MG63 (cell line): ENCODE measurements around the gene ACAN. TPM values are rescaled to one million over a fixed set of nuclear protein-coding genes. Genes with fewer than 3 reads are reported as not detected.

Experiments used
- DNase-seq: peaks from one replicate; pipeline ENCODE4 v3.0.0-alpha.2; 2020
- H3K27me3 ChIP-seq: fragments of 250-450 bp; sonication (Bioruptor Pico); 2 replicates; pipeline ENCODE4 v1.5.1; 2020; ENCODE audit warnings: mild to moderate bottlenecking, moderate library complexity
- H3K36me3 ChIP-seq: fragments of 250-450 bp; sonication (Bioruptor Pico); 2 replicates; pipeline ENCODE4 v1.5.1; 2020; ENCODE audit warnings: mild to moderate bottlenecking, moderate library complexity
- H3K4me3 ChIP-seq: fragments of 250-450 bp; sonication (Bioruptor Pico); 2 replicates; pipeline ENCODE4 v1.5.1; 2020; ENCODE audit warnings: mild to moderate bottlenecking, moderate library complexity
- H3K9me3 ChIP-seq: fragments of 250-450 bp; sonication (Bioruptor Pico); 2 replicates; pipeline ENCODE4 v1.5.1; 2020; ENCODE audit warnings: mild to moderate bottlenecking, moderate library complexity
- total RNA-seq: library from RNA; depleted of rRNA; stranded (reverse); fragments of >200 nt; shearing (Covaris generic); gene quantifications from 2 replicates; pipeline ENCODE4 v1.2.3, GENCODE V29; 2014; ENCODE audit warnings: low replicate concordance

The ACAN gene
- total RNA-seq, 1 experiment from 2014 or later: 0.16 TPM

DNA sequence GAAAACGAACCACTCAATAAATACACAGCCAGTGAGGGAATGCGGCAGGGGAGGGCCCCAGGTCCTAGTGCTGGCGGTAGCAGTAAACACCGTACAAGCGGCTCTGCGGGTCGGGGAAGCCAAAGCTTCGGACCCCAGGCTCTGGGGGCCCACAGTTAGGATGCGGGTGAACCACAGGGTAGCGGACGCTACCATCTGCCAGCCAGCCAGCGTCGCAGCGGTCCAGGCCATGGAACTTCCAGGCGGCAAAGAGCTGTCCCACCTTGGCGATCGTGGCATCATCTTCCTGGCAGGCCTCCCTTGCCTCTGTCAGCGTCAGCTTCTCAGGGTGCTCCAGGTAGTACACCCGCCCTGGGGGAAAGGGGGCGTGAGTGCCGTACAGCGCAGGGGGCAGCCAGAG lies 74.7 kb downstream of the ACAN start:
- Histone ChIP-seq H3K9me3 (no peaks in the 10 kb centered on the region), H3K36me3 (no peaks in the 10 kb centered on the region)
- DNase-seq: no peak

DNA sequence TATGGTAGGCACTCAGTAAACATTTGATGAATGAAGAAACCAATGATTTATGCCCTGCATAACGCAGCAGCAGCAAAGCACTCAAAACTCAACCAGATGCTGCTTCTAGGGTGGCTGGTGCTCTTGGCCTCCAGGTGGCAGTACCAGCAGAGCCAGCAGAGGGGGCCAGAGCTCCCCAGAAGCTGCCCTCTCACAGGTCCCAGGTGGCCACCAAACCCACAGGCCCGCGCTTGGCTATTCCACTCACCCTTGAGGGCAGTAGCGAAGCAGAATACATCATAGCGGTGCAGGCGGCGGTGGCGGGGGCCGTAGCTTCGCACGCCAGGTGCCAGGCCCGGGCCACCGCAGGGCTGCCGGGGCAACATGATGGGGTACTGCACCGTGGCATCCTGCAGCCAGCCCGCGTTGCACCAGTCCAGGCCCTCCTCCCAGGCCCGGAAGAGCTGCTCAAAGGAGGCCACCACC lies 75.5 kb downstream of the ACAN start:
- Histone ChIP-seq H3K36me3 (no peaks in the 10 kb centered on the region), H3K9me3 (no peaks in the 10 kb centered on the region)
- DNase-seq: peak; percentile 64

More for the DNA sequence above, 74.7 kb downstream of the ACAN start:
- H3K4me3 ChIP-seq: no peak overlapping the region
- no peaks in the 10 kb centered on the region for H3K27me3 ChIP-seq

DNA sequence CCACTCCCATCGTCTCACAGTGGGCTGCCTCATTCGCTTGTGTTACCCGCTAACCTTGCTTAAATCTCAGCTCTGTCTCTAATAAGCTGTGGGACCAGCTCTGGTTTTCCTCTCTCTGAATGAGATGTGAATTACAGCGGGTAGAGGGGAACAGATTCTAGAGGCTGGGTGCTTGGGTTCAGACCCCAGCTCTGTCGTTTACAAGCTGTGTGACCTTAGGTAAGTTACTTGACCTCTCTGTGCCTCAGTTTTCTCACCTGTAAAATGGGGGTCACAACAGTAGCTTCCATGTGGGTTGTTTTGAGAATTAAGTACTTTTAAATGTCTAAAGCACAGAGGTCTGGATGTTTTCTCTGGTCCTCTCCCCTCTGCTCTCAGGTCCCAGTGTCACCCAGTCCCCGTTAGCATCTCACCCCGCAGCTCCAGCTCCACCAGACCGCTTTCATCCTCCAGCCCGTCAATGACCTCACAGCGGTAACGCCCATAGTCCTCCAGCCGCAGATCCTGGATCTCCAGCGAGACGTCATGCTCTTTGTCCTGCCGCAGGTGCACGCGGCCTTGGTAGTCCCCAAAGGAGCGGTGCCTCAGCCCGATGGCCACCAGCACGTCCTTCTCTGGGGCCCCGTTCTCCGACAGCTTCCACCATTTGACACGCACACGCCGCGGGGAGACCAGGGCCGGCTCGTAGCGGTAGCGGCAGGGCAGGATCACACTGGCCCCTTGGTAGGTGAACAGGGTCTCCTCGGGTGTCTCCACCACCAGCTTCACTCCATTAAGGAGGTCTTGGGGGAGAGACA lies 77.9 kb downstream of the ACAN start:
- DNase-seq: no peak

More for the DNA sequence above, 75.5 kb downstream of the ACAN start:
- Histone ChIP-seq H3K4me3 (no peak overlapping the region), H3K27me3 (no peaks in the 10 kb centered on the region)

DNA sequence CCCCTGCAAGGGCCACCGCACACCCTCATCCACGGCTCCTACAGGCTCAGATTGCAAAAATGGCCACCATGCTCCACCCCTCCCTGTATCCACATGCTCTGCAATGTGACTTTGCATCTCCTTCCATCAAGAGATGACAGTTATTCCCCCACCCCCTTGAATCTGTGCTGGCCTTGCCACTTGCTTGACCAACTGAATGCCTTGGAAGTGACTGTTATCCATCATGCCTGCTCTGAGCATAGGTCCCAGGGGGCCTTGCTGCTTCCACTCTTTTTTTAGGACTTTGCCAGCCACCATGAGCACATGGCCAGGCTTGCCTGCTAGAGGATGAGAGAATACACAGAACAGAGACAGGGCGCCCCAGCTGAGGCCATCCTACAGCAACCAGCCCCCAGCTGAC lies 78.5 kb downstream of the ACAN start:
- Histone ChIP-seq H3K9me3 (no peaks in the 10 kb centered on the region), H3K36me3 (no peaks in the 10 kb centered on the region), H3K27me3 (no peaks in the 10 kb centered on the region), H3K4me3 (no peak overlapping the region)
- no peak for DNase-seq

More for the DNA sequence above, 77.9 kb downstream of the ACAN start:
- Histone ChIP-seq H3K9me3 (no peaks in the 10 kb centered on the region), H3K27me3 (no peaks in the 10 kb centered on the region), H3K4me3 (no peak overlapping the region), H3K36me3 (no peaks in the 10 kb centered on the region)

DNA sequence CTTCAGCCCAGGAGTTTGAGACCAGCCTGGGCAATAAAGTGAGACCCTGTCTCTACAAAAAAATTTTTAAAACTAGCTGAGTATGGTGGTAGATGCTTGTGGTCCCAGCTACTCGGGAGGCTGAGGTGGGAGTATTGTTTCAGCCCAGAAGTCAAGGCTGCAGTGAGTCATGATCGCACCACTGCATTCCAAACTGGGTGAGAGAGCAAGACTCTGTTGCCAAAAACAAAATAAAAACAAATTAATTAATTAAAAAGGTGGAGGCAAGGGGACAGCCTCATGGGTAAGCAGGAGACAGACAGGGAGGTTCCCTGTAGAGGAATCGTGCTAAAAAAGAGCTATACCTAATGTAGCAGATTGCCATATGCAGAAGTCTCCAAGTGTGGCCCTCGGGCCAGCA lies 79.5 kb downstream of the ACAN start:
- H3K9me3 ChIP-seq: no peaks in the 10 kb centered on the region

DNA sequence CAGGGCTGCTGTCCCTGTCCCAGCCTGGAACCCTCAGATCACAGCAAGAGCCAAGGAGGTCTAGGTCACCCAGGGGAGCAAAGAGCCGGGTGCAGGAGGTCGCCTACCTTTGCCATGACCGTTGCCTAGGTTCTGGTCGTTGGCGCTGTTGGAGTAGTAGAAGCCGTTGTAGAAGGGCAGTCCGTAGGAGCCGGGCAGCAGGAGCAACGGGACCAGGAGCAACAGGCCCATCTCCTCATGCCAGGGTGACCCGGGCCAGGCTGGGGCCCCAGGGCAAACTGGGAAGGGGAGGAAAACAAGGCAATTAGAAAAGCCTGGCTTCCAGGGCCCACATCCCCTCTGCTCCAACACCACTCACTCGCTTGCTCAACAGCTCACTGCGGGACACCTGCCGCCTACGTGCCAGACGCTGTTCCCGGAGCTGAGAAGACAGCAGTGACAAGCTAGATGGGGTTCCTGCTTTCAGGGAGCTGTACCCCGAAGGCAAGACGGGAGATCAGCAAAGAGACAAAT lies 83.9 kb downstream of the ACAN start:
- Histone ChIP-seq H3K9me3 (no peaks in the 10 kb centered on the region), H3K4me3 (no peak overlapping the region), H3K27me3 (no peaks in the 10 kb centered on the region), H3K36me3 (no peaks in the 10 kb centered on the region)
- DNase-seq: no peak

More for the DNA sequence above, 79.5 kb downstream of the ACAN start:
- Histone ChIP-seq H3K4me3 (no peak overlapping the region), H3K36me3 (no peaks in the 10 kb centered on the region), H3K27me3 (no peaks in the 10 kb centered on the region)
- DNase-seq: peak; percentile 36

DNA sequence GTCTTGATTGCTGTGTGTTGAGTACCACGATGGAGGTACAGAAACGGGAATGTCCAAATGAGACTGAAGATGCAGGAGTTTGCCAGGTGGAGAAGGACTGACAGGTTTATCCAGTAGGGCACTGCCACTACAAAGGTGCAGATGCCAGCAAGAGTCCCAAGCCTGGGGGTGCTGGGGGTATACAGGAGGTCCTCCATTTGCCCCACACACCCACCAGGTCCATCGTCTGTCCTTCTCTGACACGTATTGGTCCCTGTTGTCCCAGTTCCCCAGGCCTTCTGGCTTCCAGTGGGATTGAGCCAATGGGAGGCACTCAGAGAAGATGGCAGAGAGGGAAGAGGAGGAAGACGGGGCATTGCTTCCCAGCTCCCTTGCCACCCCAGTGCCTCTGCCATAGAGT lies 85.5 kb downstream of the ACAN start:
- no peak for DNase-seq
- Histone ChIP-seq H3K27me3 (no peaks in the 10 kb centered on the region), H3K4me3 (no peak overlapping the region), H3K9me3 (no peaks in the 10 kb centered on the region), H3K36me3 (no peaks in the 10 kb centered on the region)

DNA sequence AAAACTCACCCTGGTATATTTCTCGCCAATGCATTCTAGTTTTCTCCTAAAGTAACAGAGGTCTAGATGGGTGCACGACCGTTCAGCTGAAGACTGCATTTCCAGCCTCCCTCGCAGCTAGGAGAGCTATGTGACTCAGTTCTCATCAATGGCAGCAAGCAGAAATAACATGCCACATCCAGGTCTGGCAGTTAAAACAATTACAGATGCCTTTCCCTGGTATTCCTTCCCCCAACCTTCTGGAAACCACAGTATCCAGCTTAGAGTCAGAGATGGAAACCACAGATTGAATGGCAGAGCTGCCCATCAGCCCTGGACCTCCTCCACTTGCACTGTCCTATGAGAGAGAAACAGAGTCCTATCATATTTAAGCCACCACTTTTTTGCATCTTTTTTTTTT lies 87.3 kb downstream of the ACAN start:
- 0 out of 2 replicates have a peak, but pooled peaks cover 4% of the 10 kb centered on the region for H3K27me3 ChIP-seq
- no peak overlapping the region for H3K4me3 ChIP-seq
- no peaks in the 10 kb centered on the region for H3K36me3 ChIP-seq
- no peak for DNase-seq
- no peaks in the 10 kb centered on the region for H3K9me3 ChIP-seq

DNA sequence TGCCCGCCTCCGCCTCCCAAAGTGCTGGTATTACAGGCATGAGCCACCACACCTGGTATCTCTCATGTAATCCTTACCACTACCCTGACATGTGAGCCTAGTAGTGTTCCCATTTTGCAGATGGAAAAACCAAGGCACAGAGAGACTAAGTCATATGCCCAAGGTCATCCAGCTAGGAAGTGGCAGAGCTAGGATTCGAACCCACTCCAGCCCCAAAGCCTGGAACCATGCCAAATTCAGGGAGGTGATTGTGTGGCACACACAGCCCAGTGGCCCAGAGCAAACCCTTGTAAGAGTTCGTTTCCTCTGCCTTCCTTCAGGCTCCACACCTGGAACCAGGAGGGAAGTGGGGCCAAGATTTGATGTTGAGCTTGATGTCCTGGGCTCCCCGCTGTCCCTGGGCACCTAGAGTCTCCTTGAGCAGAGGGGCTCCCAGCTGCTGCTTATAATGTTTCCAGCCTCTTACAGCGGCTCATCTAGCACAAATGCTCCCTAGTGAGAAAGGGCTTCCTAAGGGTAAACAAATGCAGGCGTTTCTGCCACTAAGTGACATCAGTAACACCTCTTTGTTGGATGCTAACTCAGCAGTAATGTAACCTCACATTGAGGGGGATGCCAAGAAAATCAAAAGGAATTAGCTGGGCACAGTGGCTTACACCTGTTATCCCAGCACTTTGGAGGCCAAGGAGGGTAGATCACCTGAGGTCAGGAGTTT lies 88.5 kb downstream of the ACAN start:
- Histone ChIP-seq H3K9me3 (no peaks in the 10 kb centered on the region), H3K36me3 (no peaks in the 10 kb centered on the region), H3K27me3 (0 out of 2 replicates have a peak, but pooled peaks cover 4% of the 10 kb centered on the region), H3K4me3 (no peak overlapping the region)
- DNase-seq: no peak

DNA sequence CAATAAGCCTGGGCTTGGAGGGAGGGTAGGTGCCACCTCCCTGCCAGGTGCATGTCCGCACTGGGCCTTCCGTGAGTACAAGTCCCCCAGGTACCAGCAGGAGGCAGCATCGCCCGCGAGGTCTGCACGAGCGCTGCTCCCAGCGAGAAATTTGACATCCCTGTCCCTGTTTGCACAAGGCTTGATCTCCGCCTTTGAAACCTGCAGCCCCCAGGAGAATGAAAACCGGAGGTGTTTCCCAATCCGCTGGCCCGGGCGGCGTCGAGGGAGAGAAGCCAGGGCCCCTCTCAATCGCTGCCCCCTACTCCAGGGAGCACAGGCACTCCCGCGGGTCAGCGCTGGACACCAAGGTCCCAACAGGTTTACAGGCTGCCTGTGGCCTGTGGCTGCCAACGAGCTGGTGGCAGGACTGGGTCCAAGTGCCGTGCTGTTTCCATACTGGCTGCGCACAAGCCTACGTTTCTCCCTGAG lies 91.1 kb downstream of the ACAN start:
- DNase-seq: no peak
- Histone ChIP-seq H3K36me3 (no peaks in the 10 kb centered on the region; the same call in 1 of the 2 replicates), H3K27me3 (0 out of 2 replicates have a peak, but pooled peaks cover 4% of the 10 kb centered on the region), H3K4me3 (no peak overlapping the region), H3K9me3 (no peaks in the 10 kb centered on the region)

DNA sequence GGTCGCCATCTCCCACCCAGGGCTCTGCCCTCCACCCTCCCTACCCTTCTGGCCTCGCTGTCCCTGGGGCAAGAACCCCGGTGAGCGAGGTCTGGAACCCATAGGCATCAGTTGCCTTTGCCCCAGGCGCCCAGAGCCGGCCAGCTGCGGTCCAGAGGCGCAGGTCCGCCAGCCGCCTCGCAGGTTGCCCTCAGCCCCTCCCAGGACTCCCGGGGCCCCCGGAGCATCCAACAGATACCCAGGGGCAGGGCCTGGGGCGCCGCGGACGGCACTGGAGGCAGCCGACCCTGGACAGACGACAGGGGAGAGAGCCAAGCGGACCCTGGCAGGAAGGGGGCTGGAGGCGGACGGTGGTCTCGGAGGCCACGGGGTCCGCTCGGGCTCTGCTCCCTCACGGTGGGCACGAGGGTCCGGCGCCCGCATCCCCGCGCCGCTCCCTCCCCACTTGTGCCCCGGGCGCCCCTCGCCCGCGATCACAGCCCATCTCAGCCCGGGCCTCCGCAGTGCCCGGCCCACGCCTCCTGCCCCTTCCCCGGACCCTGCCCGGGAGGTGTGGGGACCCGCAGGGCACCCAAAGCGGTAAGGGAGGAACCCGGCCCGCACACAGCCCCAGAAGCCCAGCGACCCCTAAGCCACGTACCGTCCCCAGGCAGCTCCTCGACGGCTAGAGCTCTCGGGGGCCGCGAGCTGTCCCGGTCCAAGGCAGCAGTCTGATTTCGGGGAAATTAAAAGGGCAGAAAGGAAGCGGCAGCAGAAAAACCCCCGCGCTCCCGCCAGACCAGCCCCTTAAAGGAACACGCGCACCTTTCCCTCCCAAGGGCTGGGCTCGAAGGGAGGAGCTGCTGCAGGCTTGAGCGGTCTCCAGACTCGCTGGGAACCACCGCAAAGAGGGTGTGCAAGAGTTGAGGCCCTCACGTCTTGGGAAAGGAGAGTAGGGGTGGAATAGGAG lies 91.9 kb downstream of the ACAN start, which contains the start of gene HAPLN3:
Gene HAPLN3, minus strand, starts transcription at position 726 of the 949 bp plus-strand sequence. CDS start 8,246 bp downstream, outside the sequence.
- DNase-seq: no peak
- H3K27me3 ChIP-seq: 0 out of 2 replicates have a peak, but pooled peaks cover 4% of the 10 kb centered on the region

DNA sequence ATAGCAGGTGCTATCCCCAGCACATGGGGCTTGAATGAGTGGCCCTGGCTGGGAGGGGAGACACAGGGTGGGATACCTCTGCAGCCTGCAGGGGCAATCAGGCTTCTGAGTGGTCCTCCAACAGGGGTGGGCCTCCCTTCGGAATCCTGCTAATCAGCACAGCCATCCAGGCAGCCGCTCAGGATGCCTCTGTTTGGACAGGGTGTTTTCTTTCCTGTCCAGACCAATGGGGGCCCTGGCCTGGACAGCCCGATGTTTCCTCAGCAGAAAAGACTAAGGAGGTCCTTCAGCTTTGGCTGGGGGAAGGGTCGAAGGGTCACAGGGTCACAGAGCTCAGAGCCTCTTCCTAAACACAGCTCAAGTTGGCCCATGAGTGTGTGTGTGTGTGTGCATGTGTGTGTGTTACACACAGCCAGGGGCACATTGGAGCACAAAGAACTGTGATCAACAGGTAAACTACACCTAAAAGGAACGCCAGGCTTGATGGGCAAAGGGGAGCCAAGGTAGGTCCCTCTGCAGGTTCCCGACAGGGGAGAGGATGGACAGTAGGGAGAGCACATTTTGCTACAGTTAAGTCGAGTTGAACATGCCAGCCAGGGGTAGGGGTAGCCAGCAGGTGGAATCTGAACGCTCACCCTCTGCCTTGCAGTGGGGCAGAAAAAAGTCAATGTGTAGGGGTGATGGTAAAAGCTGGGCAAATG lies 93.2 kb downstream of the ACAN start:
- no peak for DNase-seq

More for the DNA sequence above, 91.9 kb downstream of the ACAN start, which contains the start of gene HAPLN3:
- Histone ChIP-seq H3K4me3 (peak within 1 kb of the TSS; percentile 42), H3K36me3 (no peaks in the 10 kb centered on the region; the same call in 1 of the 2 replicates), H3K9me3 (no peaks in the 10 kb centered on the region)

DNA sequence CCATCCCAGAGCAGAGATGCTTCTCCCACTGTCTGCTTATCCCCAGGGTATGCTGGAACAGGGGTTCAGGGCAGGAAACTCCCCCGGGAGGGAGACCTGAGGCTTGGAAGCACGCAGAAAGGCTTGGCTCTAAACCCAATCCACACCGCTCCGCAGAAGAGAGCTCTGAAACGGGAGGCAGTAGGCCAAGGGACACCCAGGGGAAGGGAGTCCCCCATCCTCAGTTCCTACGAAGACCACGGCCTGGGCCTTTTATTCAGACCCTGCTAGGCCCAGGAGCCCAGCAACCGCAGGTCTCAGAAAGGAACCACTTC lies 93.9 kb downstream of the ACAN start:
- Histone ChIP-seq H3K4me3 (no peak overlapping the region), H3K9me3 (no peaks in the 10 kb centered on the region), H3K36me3 (no peaks in the 10 kb centered on the region; the same call in 1 of the 2 replicates), H3K27me3 (0 out of 2 replicates have a peak, but pooled peaks cover 4% of the 10 kb centered on the region)
- no peak for DNase-seq

More for the DNA sequence above, 93.2 kb downstream of the ACAN start:
- Histone ChIP-seq H3K4me3 (no peak overlapping the region), H3K9me3 (no peaks in the 10 kb centered on the region), H3K27me3 (0 out of 2 replicates have a peak, but pooled peaks cover 4% of the 10 kb centered on the region), H3K36me3 (no peaks in the 10 kb centered on the region; the same call in 1 of the 2 replicates)

DNA sequence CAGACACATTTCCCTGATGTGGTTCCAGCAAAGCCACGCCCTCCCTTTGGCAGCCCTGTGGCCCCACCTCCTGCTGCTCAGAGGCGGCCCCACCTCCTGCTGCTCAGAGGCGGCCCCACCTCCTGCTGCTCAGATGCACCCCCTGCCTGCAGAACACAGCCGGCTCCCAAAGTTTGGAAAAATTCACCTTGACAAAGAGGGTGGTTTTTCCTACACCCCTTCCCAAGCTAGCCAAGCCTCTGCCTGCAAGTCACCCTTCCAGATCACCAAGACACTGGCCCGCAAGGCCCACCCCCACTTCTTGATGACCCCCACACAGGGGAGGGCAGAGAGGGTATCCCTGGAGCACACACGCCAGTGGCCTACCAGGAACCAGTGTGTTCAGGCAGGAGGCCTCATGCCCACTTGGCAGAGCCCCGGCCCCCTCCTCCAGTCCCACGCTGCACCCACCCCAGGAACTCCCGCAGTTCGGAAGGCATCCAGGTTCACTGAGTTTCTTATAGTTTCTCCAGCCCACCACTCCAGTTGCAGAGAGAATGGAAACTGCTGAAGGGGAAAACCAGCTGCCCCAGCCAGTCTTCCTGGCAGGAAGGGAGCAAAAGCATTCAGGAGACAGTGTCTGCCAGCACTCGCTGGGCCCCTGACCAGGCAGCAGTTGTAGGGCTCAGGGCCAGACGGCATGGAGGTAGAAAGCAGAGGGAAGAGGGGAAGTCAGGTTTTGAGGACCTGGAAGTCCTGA lies 94.4 kb downstream of the ACAN start:
- DNase-seq: peak; percentile 89
- Histone ChIP-seq H3K36me3 (no peaks in the 10 kb centered on the region; the same call in 1 of the 2 replicates), H3K4me3 (no peak overlapping the region), H3K9me3 (no peaks in the 10 kb centered on the region), H3K27me3 (0 out of 2 replicates have a peak, but pooled peaks cover 4% of the 10 kb centered on the region)

DNA sequence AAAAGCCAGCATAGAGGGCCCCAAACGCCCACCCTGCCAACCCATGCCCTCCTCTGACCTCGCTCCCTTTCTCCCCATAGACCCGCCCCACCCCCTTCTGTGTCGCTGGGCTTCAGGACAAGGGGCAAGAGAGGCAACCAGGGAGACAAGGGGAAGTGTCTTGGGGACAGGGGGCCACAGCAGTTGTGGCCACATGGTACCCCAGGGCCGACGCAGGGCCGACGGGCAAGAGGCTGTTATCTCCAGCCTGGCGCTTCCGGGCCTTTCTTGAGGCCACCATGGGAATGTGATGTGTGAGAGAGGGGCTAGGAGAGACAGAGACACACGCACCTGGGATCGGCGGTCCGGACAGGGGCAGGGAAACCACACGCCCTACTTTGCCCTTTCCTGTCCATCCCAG lies 95.5 kb downstream of the ACAN start:
- Histone ChIP-seq H3K27me3 (0 out of 2 replicates have a peak, but pooled peaks cover 4% of the 10 kb centered on the region), H3K9me3 (no peaks in the 10 kb centered on the region), H3K36me3 (no peaks in the 10 kb centered on the region; the same call in 1 of the 2 replicates), H3K4me3 (no peak overlapping the region)
- no peak for DNase-seq
